ENCODE data around the gene ALDH1A1.

ALDH1A1 gene

DNA sequence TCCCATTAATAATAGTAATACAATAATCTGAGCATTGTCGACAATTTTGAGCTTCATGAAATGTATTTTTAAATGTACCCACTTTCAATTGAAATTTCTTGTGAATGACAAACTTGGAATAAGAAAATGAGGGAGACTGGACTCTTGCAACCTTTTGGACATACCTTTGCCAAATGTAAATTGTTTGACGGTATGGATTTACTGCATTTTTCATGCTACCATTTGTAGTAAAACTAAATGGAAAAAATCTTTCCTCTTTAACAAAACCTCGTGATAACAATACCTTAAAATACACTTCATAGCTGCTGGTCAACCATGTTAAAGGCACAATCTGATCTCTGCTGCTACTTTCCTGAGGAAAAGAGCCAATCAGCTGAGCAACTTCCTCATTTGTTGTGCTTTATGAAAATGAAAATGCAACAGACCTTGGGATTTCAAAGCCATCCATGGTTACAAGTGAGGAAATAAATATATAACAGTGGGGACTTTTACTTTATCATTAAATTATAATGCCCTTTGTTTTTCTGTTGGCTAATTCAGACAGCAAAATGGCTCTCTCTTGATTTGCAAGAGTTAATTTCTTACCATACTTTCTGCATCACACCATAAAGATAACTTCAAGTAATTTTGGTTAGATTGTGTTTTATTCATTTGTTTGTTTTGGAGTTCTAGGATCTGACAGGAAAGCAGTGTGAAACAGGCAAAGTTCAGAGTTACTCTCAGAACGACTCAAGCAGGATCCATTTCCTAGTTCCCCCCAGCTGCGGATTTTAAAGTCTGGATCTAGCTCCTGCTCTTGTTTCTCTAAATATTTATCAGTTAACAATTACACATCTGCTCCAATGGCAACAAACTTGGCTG lies 1.1 kb downstream of the ALDH1A1 start:
- TF ChIP-seq, protein P1, sequence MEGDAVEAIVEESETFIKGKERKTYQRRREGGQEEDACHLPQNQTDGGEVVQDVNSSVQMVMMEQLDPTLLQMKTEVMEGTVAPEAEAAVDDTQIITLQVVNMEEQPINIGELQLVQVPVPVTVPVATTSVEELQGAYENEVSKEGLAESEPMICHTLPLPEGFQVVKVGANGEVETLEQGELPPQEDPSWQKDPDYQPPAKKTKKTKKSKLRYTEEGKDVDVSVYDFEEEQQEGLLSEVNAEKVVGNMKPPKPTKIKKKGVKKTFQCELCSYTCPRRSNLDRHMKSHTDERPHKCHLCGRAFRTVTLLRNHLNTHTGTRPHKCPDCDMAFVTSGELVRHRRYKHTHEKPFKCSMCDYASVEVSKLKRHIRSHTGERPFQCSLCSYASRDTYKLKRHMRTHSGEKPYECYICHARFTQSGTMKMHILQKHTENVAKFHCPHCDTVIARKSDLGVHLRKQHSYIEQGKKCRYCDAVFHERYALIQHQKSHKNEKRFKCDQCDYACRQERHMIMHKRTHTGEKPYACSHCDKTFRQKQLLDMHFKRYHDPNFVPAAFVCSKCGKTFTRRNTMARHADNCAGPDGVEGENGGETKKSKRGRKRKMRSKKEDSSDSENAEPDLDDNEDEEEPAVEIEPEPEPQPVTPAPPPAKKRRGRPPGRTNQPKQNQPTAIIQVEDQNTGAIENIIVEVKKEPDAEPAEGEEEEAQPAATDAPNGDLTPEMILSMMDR (IDR thresholded peaks at IDR 0.05; ENCODE audit: insufficient read depth, low read depth, low read length, missing control alignments): no peak
- no peak for DNase-seq (ENCODE audit: low read depth)
- no peak overlapping the region for H3K4me3 ChIP-seq (ENCODE audit: low read depth, low read length)

DNA sequence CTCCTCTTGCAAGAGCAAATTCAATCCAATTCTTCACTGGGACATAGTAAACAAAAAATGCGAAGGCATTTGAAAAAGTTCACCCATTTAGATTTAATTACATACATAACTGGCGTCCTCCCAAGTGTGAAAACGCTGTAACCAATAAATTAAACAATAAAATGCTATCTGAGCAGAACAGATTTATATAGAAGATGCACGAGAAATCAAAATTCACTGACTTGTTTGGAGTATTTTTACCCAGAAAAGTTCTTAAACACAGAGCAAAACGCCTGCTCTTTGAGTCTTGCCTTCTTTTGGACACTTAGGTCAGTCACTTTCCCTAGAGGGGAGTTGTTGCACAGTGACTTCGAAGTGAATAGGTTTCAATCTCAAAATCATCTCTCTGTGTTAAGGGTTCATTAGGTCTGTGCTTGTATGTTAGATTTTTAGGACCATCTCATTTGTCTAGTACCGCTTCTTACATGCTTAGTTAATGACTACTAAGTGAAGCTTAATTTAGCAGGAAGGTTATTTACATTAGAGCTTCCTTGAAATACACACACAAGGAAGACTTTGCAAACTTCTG lies 1.9 kb downstream of the ALDH1A1 start:
- H3K4me3 ChIP-seq (ENCODE audit: low read depth, low read length): no peak overlapping the region
- TF ChIP-seq, protein P1 (IDR thresholded peaks at IDR 0.05; ENCODE audit: insufficient read depth, low read depth, low read length, missing control alignments): no peak
- no peak for DNase-seq (ENCODE audit: low read depth)

DNA sequence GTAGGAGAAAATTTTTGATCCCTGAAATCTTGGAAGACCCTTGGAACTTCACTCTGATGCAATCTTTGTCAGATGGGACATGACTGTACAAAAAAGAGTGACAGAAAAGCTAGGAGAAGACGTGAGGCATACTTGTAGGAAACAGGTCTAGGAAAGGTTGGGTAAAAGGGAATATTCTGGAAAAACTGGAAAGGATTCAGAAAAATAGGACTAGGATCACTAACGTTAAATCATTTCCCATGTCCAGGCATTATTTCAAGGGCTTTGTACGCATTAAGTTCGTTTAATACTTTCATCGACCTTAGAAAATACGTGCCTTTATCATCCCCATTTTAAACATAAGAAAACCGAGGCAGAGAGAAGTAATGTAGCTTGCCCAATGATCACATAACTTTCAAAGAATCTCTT lies 2.9 kb downstream of the ALDH1A1 start:
- no peak for DNase-seq (ENCODE audit: low read depth)
- H3K4me3 ChIP-seq (ENCODE audit: low read depth, low read length): no peak overlapping the region
- TF ChIP-seq, protein P1 (IDR thresholded peaks at IDR 0.05; ENCODE audit: insufficient read depth, low read depth, low read length, missing control alignments): no peak

DNA sequence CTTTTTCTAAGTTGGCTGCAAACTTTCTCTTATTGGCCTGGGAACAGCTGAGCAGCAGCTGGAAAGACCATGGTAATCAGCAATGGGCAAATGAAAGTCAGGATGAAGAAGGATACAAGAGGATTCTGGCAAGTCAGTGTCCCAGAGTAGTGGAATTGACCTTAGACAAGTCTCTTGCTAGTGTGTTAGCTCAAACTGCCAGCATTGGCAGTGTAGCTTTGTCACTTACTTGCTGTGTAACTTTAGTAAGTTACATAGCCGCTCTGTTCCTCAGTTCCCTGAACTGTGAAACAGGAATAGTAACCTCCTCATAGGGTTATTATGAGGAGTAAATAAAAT lies 3.6 kb downstream of the ALDH1A1 start:
- H3K4me3 ChIP-seq (ENCODE audit: low read depth, low read length): no peak overlapping the region
- TF ChIP-seq, protein P1 (IDR thresholded peaks at IDR 0.05; ENCODE audit: insufficient read depth, low read depth, low read length, missing control alignments): no peak
- DNase-seq (ENCODE audit: low read depth): no peak

DNA sequence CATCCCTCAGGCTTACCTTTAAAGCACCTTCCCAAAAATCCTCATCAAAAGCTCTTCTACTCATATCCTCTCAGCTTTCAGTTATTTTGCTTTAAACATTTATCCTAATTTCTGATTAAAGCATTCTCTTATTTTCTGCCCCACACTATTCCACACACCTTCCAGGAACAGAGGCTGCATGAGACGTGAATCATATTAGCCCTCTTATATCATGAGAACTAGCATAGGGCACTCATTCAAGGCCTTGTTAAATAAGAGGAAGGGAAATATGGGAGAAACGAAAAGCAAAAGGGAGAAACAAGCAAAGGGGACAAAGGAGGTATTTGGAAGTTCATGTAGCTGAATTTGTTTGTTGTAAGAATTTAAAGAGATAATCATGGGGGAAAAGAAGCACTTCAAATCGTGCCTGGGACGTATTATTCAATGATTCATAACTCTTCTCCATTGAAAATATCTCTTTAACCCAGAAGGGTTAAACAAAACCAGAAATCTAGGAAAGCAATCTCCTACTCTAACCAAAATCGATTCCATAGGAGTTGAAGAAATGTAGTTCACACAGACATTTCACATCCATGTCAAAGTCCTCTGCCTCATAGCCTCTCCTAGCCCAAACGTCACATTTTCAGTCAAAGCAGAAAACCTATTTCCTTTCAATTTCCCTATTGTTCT lies 4.1 kb downstream of the ALDH1A1 start:
- DNase-seq (ENCODE audit: low read depth): no peak
- H3K4me3 ChIP-seq (ENCODE audit: low read depth, low read length): no peak overlapping the region
- TF ChIP-seq, protein P1 (IDR thresholded peaks at IDR 0.05; ENCODE audit: insufficient read depth, low read depth, low read length, missing control alignments): no peak

DNA sequence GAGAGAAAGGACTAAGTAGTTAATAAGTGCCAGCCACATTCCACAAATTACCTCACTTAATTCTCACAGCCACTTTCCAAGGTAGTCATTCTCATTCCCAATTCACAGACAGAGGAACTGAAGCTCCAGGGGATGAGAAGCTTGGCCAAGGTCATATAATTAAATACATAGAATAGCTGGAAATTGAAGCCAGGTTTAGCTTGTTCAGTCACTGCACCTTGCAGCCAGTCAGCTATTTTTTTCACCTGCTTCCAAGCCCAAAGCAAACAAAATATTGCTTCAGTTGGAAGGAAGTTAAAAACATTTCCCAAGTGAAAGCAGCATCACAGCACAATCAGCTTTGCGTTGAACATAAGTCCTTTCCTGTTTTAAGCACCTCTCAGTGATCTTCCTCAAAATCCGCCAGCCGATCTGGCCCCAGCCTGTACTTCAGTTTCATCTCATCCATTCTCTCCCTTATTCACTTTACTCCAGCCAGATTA lies 4.8 kb downstream of the ALDH1A1 start:
- no peak overlapping the region for H3K4me3 ChIP-seq (ENCODE audit: low read depth, low read length)
- TF ChIP-seq, protein P1 (IDR thresholded peaks at IDR 0.05; ENCODE audit: insufficient read depth, low read depth, low read length, missing control alignments): no peak
- no peak for DNase-seq (ENCODE audit: low read depth)

Data from GM12865 (cell line).